Stimulated activated CD8-positive, alpha-beta memory T cell treated with anti-CD3 and anti-CD28 coated beads, Interleukin-4, amount 100 ng/mL, for 4 hours (primary cell): ENCODE measurements around the gene HDGFL2.

Experiments used
- DNase-seq, 2 donors: peaks; one replicate each; pipeline ENCODE4 v3.0.0-alpha.2; 2020; ENCODE audit warnings: low read depth in 2 of 2, low spot score in 1 of 2

HDGFL2 gene

DNA sequence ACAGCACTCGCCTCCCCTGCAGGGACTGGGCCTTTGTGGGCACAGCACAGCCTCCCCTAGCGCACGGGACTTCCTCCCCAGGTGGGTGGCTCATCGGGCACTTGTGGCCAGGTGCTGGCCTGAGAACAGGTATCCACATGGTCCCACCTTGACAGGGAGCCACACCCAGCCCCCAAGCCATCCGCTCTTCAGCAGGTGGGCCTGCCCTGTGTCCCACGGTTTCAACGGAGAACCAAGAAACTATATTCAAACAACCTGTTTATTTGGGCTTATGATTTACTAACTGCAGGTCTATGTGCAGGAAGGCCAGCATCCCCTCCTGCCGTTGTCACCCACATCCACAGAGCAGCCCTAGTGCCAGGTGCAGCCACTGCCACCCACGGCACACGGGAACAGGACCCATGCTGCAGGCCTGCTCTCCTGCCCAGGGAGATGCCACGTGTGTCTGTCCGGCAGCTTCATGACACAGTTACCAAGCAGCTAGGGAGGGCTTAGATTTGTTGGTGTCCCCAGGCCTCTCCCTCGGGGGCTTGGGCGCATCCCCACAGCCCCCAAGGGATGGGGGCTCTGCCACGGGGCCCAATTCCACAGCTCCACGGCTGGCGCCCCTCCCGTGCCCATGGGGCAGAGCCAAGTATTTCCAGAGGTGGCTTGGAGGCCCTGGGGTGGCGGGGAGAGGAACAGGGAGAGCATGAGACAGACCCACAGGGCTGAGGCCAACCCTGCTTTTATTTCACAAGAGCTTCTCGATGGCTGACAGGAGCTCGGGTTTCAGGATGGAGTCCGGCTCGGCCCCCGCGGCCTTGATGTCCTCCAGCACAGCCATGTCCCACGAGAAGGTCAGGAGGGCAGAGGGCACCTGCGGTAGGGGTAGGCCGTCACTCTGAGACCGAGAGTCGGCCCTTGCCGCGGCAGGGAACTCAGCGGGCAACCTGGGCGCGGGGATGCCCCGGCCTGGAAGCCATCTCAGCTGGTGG is 27.0 kb upstream of the HDGFL2 start:
- DNase-seq, result no peak

DNA sequence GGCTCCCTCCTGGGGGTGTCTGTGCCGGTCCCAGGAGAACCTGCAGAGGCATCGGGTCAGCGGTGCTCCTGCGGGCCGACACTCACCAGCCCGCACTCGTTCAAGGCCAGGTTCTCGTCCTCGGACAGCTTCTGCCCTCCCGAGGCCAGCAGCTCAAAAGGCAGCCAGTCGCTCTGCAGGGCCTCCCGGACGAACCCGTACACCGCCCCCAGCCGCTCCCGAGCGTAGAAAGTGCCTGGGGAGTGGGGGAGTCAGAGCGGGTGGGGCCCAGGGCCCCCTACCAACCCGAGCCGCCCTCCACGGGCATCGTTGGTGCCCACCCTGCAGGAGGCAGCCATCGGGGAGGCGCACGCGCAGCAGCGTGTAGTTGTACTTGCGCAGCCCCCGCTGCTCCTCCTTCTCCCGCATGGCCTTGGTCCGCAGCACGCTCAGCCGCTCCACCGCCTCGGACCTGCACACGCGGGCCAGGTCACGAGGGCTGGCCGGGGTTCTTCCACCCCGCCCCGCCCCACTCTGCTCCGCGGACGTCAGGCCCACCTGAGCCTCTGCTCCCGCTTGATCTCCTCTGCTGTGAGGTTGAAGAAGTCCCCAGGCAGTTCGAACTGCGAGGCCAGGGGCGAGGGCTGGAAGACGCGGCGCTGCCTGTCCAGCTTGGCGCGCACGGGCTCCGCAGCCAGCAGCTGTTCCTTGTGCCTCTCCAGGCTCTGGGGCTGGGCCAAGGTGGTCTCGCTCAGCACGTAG is 26.0 kb upstream of the HDGFL2 start:
- DNase-seq, result no peak

DNA sequence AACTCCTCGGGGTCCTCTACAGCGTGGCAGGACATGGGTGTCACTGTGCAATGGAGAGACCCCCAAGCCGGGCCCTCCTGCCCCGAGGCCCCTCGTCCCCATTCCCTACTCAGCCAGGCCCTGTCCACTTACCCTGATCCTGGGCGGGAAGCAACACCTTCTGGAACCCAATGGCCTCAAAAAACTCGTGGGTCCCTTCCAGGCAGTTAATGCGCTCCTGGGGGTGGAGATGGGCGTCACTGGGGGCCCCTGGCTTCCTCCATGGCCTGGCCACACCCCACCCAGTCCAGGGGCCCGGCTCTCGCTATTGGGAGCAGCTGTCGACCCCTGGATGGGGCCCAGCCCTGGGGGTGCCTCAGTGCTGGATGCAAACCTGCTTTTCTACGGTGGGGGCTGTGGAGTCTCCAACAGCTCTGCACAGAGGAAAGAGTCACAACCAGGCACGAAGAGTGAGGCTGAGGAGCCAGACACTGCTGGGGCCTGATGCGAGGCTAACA is 25.3 kb upstream of the HDGFL2 start:
- no peak for DNase-seq

DNA sequence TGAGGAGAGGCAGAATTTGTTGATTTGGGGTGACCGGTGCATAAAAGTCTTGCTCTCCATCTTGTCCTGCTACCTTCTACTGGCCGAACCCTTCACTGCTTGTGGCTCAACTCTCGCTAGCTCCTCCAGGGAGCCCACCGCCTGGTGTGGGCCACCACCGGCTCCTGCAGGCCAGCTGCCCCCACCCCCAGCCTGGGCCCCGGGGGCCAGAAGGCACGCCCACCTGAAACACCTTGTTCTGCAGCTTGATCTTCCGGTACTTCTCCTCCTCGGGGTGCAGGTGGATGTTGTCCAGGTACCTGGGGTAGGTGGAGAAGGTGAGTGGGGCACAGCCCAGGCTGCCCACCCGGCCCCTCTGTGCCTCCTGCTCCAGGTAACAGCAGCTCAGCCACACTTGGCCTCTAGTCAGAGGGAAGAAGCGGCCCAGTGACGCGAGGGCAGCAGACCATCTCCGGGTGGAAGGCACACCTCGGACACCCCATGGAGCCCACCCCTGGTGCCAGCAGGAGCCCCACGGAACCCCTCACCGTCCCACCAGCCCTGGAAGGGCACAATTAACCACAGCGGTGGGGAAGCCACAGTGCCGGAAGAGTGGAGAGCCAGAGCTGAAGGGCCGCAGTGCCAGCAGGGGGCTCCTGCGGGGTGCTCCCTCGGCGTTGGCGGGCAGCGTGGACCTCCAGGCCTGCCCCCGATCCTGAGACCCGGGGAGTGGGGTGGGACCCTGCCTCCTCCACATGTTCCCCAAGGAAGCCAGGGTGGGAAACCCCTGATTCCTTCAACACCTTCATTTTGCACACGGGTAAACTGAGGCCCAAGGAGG is 24.6 kb upstream of the HDGFL2 start:
- no peak for DNase-seq

DNA sequence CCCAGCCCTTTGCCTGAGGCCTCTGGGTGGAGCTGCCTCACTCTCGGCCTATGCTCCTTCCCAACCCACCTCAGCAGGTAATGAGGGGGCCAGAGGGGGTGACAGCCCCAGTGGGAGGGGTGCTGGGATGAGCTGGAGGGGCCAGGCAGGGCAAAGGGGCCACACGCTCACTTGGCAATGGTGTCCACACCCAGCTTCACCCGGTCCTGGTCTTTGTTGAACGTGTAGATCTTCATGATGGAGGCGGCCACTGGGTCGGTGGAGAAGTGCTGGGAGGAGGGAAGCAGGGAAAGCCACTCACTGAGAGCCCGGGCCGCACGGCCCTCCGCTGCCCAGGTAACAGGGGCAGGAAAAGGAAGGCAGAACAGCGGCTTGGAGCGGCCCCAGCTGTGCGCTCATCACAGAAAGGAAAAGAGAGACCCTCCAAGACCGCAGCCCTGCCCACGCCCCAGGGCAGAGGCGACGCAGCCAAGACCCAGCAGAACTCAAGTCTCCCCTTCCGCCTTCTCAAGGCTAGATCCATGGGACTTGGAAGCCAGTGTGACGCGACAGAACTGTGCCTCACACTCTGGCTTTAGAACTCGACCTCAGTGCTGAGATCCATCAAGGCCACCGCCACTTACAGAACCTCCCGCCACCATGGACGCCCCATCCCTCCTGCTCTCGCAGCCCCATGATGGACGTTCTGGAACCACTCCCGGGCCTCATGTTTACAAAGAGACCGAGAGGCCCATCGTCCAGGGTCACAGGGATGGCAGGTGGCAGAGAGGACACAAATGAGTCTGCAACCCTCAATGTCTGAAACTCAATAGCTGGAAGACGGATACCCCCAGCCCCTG is 23.7 kb upstream of the HDGFL2 start:
- no peak for DNase-seq

DNA sequence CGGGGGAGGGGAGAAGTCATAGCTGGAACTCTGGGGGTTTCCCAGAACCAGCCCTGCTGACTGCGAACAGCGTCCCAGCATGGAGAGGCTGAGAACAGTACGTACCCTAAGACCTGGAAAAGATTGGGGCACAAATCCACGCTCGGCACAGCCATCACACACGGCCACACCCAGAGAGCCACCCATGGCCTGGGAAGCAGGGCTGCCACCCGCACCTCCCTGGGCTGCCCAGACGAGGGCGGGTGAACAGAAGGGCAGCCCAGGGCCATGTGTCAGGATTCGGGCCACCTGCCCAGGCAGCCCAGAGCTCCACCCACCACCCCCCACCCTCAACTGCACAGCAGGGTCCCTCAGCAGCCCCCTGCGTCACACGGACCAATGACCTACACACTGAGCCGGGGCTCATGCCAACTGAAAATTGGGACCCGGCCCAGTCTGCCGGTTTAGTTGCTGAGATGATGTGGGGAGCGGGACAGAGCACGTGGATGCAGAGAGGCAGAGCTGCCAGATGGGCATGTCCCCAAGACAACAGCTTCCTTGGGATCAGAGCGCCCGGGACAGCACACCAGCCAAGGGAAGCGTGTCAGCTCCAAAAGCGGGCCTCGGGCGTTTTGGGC is 23.0 kb upstream of the HDGFL2 start:
- no peak for DNase-seq

DNA sequence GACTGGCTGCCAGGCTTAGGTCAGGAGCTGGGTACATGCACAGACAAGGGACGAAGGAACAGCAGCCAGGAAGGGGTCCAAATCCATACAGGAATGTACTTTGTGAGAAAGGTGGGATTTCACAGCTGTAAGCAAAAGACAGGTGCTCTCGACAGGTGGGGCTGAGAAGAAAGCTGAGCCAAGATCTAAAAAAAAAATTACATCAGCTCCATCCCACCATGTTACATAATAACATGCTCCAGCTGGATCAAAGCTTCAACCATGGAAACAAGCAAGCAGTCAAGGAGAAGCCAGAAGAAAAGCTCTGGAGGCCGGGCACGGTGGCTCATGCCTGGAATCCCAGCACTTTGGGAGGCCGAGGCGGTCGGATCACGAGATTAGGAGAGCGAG is 22.5 kb upstream of the HDGFL2 start:
- DNase-seq, result no peak

DNA sequence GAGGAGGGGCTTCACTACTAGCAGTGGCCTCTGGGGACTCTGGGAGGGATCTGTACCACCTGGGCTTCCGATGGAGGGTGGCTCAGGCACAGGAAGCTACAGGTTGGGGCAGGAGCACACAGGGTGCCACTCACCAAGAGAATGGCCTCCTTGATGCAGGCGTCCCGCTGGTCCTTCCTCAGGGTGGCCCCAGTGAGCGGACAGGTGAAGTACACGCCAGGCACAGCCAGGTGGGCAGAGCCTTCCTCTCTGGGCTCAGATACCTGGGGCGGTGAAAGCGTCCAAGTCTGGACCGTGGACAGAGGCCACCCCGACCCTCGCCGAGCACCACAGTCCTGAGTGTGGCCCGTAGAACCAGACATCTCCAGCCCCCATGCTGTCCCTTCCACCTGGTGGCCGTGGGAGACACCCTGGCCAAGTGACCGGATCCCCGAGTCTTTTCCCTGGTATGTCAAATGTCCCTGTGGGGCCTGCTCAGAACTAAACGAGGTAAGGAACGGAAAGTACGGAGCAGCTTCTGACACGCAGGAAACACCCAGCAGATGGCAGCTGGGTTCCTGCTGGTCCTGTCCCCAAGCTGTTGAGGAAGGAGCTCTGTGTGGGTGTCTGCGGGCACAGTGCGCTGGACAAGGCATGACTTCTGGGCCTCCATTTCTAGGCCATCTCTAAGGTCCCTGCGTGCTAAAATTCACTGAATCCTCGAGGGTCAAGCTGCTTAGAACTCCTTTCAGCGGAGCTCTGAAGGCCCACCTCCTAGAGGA is 19.7 kb upstream of the HDGFL2 start:
- DNase-seq, result no peak

DNA sequence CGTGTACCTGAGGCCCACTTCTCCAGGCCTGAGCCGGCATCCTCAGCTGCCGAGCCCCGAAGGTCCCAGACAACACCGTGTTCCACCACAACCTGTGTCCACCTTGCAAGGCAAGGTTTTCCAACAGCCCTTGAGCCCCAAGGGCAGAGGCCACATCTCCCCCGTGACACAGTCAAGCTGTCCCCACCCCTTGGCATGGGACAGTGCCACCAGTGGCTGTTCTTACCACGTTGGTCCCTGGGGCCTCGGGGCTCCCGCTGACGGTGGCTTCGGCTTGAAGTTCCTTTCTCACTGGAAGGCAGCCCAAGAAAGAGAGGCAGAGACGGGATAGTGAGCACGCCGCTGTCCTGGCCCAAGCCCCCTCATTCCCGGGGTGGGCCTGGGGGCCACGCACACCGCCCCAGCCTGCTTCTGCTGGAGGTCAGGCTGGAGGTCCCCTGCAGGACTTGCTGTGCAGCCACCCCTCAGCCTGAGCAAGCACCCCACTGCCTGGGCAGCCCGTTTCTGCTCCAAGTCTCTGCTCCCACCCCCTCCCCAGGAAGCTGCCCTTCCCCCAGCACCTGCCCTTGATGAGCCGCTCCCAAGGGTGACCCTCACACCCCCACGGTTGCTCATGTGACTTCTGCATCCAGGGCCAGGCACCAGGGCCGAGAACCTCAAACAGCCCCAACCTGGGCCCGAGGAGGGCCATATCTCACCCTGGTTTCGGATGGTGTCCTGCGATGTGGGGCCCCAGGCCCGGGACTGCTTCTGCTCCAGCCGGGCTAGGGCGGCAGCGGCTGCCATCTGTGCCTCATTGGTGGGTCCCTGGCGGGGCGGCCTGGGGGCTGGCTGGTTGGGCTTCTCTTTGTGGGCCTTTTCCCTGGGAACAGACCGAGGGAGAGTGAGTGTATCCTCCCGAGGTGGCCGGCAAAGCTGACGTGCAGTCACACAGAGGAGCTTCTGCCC is 18.6 kb upstream of the HDGFL2 start:
- no peak for DNase-seq

DNA sequence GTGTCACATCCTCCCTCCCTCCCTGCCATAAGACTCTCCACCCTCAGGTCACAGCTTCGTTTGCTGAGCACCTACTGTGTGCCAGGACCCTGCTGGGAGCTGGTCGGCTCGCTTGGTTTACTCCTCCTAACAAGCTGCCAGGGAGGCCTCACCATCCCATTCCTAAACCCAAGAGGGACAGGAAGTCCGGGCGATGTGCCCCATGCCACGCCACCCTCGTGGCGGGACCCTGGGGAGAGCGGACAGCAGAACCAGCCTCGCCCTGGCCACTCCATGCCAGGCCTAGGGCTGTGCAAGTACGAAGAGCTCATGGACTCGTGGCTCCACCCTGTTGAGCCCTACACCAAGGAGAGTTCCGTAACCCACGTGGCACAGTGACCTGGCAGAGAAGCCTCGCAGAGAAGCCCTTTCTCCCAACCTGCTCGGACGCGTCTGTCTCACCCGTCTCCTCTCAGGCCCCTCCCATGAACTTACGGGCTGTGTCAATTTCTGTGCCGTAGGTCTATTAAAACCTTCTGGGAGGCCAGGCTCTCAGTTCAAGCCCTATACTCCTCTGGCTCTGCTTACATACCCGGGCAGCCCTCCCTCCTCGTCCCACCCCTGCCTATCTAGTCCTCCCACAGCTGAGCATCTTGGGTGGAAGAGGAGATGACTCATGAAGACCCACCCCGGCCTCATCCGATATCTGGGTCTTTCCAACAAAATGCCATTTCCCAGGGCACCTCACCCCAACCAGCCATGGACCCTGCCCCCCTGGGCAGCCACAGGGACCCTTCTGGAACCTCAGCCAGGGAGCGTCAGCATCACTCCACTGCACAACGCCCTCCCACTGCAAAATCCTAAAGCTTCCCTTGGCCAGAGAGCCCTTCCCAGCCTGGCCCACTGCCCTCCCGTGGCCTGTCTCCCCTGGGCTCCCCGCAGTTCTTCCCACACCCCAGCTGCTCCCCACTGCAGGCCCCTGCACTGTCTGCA is 17.1 kb upstream of the HDGFL2 start:
- DNase-seq, result no peak

DNA sequence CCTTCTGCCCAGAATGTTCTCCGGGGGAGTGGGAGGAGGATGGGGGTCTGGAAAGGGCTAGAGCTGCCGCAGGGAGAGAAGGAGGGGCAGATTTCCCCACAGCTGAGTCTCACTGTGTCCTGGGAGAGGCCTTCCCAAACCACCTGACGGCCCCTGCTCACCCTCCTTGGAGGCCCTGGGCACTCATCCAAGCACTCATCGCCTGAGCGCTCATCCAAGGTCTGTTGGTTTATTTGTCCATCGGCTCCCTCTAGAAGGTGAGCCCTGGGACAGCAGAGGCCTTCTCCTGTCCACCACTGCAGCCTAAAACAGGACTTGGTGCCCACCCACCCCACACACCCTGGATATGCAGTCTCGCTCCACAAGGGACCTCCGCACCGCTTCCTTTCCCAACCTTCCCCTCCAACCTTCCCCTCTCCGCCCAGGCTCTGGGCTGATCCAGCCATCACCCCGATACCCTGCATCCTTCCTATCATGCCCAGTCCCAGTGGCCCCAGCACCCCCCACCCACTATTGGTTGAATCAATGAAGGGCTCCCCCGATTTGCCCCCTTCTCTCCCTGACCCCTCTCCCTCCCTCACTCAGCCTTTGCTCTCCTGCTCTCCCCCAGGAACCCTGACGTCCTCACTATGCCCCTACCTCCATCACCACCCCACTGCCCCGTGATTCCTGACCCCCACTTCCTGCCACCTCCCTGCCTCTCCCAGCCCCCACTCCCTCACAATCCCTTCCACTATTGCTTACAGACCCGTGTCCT is 16.2 kb upstream of the HDGFL2 start:
- DNase-seq, result no peak

DNA sequence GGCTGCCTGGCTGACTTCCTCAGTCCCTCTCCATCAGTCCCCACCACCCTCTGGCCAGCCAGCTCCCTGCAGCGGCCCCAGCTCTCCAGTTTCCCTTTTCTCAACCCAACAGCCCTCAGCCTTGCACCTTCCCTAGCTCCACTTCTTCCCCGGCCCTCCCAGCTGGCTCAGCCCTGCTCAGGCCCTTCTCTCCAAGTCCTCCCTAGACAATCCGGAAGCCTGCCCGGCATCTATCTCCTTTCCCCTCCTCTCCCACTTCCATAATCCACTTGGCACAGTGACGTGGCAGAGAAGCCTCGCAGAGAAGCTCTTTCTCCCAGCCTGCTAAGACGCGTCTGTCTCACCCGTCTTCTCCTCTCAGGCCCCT is 15.6 kb upstream of the HDGFL2 start:
- DNase-seq, result no peak

DNA sequence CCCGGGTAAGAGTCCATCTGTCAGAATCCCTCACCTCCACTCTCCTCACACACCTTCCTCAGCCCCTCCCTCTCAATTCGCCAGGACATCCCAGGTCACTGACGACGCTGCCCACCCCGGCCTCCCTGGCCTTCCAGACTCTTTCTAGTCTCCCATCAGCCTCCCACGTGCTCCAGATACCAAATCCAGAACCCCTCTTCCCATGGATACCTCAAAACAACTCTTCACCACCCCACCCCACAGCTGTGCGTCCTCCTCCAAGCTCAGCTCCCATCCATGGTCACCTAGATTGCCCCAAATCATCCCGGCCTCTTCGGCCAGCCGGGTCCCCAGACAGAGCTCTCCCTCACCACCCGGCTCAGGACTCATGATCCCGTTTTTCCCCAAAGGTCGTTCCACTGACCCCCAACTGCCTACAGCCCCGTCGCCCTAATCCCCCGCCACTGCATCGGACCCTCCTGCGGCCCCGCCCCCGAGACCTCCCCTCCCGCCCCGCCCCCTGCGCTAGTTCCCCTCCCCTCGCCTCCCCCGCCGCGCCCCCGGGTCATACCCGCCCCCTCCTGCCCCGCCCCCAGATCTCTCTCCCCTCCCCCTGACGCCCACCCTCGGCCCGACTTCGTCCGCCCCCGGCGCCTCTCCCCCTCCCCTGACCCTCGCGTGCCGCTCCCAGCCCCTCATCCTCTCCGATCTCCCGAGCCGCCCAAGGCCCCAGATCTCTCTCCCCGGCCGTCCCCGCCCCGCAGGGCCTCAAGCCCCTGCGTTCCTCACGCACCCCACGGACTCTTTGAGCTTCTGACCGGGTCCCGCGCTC is 15.0 kb upstream of the HDGFL2 start:
- DNase-seq, result peak in 1 of 2 donors; percentile 33

DNA sequence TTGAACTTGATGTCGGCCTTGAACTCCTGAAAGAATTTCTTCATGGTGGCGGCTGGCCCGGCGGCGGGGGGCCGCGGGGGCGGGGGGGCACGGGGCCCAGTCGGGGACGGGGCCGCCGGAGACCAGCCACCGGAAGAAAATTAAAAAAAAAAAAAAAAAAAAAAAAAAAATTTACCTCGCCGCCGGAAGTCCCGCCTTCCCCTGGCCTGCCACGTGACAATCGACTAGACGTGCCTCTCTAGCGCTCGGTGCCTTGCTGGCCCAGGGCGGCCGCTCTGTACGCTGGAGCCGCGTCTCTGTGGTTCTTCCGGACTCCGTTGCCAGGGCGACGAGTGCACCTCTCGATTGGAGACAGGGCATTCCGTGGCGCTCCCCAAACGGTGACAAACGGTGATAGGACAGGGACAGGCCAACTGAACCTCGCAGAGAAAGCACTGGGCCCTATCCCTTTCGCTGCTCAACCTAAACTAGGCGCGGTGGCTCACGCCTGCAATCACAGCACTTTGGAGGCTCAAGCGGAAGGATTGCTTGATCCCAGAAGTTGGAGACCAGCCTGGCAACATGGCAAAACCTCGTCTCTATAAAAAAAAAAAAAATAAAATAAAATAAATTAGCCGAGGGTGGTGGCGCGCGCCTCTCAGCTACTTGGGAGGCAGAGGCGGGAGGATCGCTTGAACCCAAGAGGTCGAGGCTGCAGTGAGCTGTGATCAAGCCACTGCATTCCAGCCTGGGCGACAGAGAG is 14.3 kb upstream of the HDGFL2 start, which contains the start of gene UBXN6:
UBXN6 (minus strand) TSS at position 141 of the 742 bp plus-strand sequence; CDS start at position 44, 97 bp downstream.
- peak; percentile 90 to 95 for DNase-seq
